Measurements from ENCODE around the gene CDC37L1. TPM values are rescaled to one million over a fixed set of nuclear protein-coding genes. Genes with fewer than 3 reads are reported as not detected.

CDC37L1 gene
- total RNA-seq (2022; extraction: Qiagen RNA extraction; ENCODE audit: low read depth), result 8.5 to 16.2 TPM (median 12.5 TPM) in 5 replicates

DNA sequence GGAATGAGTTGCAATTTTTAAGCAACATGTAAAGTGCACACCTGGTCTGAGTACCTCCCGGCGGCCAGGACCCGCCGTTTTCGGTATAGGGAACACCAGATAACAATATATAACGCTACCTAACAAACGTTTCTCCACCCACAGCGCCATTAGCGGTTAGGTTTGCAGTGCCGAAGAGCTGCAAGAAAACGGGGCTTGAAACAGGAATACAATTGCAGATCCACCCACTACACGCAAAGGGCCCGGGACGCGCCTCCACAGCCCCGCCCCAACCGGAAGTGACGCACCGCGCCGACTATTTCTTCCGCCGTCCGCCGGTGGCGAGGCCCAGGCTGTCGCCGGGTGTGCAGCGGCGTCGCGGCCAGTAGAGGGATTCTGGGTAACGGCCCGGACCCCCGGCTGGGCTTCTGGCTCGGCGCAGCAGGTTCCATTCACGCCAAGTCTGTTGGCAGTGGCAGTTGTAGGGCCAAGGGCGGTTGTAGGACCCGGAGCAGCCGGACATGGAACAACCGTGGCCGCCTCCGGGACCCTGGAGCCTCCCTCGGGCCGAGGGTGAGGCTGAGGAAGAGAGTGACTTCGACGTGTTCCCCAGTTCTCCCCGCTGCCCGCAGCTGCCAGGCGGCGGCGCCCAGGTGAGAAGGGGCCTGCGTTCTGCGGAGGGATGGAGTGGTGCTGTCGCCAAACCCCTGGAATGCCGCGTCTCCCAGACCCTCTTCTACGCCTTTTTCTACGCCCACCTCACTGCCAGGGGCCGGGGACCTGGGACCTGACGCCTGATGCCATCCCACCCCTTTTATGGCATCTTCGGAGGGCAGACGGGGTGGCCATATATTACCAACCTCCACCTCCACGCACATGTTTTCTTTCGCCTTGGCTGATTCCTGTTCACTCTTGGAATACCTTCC, at the start of gene CDC37L1:
CDC37L1 (plus strand) TSS at position 302 of the 905 bp plus-strand sequence; CDS start at position 501, 199 bp downstream.

DNA sequence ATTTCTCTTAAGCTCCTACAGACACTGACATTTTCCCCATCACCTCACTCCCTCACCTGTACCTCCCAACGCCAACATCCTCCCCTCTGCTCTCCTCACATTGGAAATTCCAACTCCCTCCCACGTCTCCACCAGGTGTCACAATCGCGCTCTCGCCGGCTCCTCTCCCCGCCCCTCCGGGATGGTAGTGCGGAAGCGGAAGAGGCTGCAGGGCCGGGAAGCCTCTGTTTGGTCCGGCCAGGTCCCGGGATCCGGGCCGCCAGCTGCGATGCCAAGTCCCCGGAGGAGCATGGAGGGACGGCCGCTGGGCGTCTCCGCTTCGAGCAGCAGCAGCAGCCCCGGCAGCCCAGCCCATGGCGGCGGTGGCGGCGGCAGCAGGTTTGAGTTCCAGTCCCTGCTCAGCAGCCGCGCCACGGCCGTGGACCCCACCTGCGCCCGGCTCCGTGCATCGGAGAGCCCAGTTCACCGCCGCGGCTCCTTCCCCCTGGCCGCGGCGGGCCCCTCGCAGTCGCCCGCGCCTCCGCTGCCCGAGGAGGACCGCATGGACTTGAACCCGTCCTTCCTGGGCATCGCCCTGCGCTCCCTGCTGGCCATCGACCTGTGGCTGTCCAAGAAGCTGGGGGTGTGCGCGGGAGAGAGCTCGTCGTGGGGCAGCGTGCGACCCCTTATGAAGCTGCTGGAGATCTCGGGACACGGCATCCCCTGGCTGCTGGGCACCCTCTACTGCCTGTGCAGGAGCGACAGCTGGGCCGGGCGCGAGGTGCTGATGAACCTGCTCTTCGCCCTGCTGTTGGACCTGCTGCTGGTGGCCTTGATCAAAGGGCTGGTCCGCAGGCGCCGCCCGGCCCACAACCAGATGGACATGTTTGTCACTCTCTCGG, 17.0 kb upstream of the CDC37L1 start, which contains the start of gene PLPP6:
PLPP6 (plus strand) TSS at position 187 of the 881 bp plus-strand sequence; CDS start at position 269, 82 bp downstream.

DNA sequence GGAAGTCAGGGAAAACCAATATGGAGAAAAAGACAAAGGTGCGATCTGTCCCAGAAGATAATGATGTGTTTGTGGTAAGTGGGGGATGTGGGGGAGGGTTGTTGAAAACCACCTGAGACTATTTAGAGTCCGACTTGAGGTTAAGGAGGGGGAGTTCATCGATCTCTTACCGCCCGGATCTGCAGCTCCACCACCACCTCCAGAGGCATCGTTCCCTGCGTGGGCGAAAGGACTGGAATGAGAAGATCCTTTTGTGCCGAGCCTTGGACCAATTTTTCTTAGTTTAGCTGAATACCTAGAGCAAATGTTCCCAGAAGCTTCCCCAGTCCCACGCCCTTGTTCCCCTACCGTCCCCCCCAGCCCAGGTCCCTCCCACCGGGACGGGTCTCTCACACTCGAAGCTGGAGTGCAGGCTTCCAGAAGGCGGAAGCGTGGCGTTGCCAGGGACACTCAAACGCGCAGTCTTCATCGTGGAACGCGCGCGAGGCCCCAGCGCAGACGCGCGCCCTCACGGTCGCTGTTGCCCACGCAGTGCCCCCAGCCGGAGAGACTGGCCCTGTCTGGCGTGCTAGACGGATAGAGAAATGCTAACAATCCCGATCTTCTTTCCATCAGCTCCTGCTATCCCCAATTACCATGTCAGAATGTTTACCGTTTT, 13.2 kb upstream of the CDC37L1 start, which contains the start of gene SPATA6L:
SPATA6L (minus strand) TSS at position 439 of the 658 bp plus-strand sequence; CDS start at position 209, 230 bp downstream.

DNA sequence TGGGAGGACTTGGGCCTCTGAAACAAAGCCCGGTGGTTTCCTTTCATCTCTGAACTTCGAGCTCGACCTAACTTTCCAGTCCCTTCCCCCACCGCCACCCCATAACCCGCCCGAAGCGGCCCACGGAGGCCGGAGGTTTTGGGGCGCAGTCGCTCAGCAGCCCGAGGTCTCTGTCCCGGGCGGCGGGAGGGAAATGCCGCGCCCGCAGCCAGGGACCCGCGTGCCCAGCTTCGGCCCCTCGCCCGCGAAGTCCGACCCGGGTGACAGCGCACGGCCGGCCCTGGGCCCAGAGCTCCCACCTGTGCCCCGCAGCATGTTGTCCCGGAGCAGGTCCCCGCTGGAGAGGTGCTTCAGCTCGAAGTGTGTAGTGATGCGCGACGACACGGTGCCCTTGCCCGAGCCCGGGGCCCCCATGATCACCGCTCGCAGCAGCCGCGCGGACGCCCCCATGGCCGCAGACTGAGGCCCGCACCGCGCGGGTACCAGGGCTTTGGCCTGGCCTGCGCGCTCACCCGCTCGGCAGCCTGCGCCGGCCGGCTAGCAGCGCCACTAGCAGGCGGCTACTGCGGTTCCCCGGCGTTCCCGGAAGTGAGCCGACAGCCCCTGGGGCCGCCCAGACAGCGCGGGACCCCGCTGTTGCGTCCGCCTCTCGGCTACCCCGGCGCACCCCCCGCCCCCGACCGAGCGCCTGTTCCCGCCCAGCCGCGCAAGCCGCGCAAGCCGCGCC, 61.4 kb downstream of the CDC37L1 start, which contains the start of gene AK3:
AK3 (minus strand) TSS at position 565 of the 727 bp plus-strand sequence; CDS start at position 450, 115 bp downstream.

Other genes starting within 250 kb of the CDC37L1 start
- gene SLC1A1, start 189.1 kb upstream of the CDC37L1 start, total RNA-seq (2022; extraction: Qiagen RNA extraction; ENCODE audit: low read depth), result 0.89 to 1.6 TPM (median 1.3 TPM) in 5 replicates
- gene PLPP6, start 17.3 kb upstream of the CDC37L1 start, total RNA-seq (2022; extraction: Qiagen RNA extraction; ENCODE audit: low read depth), result 7.8 to 13.0 TPM (median 11.9 TPM) in 5 replicates
- 1.8 to 2.5 TPM (median 2.0 TPM) in 5 replicates for gene SPATA6L, start 13.1 kb upstream of the CDC37L1 start, total RNA-seq (2022; extraction: Qiagen RNA extraction; ENCODE audit: low read depth)
- gene AK3, start 61.6 kb downstream of the CDC37L1 start, total RNA-seq (2022; extraction: Qiagen RNA extraction; ENCODE audit: low read depth), result 40.1 to 61.0 TPM (median 53.0 TPM) in 5 replicates
- 40.0 to 45.1 TPM (median 42.7 TPM) in 5 replicates for gene RCL1, start 113.4 kb downstream of the CDC37L1 start, total RNA-seq (2022; extraction: Qiagen RNA extraction; ENCODE audit: low read depth)